ENCODE measurements around the gene TRIM34.
"Not testable (repeated sequence)": the region's sequence is repeated elsewhere in the genome, so short reads cannot be mapped to it uniquely, and the experiment has no call there.

- TF ChIP-seq, protein P1, sequence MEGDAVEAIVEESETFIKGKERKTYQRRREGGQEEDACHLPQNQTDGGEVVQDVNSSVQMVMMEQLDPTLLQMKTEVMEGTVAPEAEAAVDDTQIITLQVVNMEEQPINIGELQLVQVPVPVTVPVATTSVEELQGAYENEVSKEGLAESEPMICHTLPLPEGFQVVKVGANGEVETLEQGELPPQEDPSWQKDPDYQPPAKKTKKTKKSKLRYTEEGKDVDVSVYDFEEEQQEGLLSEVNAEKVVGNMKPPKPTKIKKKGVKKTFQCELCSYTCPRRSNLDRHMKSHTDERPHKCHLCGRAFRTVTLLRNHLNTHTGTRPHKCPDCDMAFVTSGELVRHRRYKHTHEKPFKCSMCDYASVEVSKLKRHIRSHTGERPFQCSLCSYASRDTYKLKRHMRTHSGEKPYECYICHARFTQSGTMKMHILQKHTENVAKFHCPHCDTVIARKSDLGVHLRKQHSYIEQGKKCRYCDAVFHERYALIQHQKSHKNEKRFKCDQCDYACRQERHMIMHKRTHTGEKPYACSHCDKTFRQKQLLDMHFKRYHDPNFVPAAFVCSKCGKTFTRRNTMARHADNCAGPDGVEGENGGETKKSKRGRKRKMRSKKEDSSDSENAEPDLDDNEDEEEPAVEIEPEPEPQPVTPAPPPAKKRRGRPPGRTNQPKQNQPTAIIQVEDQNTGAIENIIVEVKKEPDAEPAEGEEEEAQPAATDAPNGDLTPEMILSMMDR (IDR thresholded peaks at IDR 0.05; ENCODE audit: low read length), result not testable (repeated sequence)
- TF ChIP-seq EZH2 (optimal IDR thresholded peaks at IDR 0.05; ENCODE audit: low read depth, low read length), result not testable (repeated sequence)
Observed at GRCh38 chr11:5602791-5603190, 22.0 kb upstream of the TRIM34 start.

All from MM.1S (cell line).